OCI-LY3 (cell line): Measurements from ENCODE around the gene PSKH1.

Source experiments
- EZH2phosphoT487 ChIP-seq: fragments of 200-600 bp; shearing (Covaris generic); IDR thresholded peaks from 2 replicates; pipeline ENCODE4 v1.6.1; 2018; ENCODE audit warnings: antibody characterized with exemption, mixed run types, low read depth
- TF ChIP-seq, protein P1 (sequence below): fragments of 200-600, 300-600 bp; sonication (generic); IDR thresholded peaks from 2 replicates; pipeline ENCODE4 v1.5.1; 2014; ENCODE audit warnings: antibody characterized with exemption, low read length, low read depth

DNA sequence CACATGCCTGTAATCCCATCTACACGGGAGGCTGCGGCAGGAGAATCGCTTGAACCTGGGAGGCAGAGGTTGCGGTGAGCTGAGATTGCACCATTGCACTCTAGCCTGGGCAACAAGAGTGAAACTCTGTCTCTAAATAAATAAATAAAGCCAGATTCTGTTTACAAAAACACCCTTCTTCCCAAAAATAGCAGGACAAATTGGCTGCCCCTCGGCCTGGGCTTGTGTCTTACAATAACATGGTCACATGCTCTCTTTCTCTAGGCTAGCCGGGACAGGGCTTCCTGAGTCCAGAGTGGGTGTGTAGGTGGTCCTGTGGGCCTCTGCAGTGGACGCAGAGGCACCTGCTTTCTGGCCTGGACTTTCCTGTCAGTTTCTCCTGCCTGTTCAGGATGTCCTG, 23.4 kb upstream of the PSKH1 start:
- TF ChIP-seq, protein P1, sequence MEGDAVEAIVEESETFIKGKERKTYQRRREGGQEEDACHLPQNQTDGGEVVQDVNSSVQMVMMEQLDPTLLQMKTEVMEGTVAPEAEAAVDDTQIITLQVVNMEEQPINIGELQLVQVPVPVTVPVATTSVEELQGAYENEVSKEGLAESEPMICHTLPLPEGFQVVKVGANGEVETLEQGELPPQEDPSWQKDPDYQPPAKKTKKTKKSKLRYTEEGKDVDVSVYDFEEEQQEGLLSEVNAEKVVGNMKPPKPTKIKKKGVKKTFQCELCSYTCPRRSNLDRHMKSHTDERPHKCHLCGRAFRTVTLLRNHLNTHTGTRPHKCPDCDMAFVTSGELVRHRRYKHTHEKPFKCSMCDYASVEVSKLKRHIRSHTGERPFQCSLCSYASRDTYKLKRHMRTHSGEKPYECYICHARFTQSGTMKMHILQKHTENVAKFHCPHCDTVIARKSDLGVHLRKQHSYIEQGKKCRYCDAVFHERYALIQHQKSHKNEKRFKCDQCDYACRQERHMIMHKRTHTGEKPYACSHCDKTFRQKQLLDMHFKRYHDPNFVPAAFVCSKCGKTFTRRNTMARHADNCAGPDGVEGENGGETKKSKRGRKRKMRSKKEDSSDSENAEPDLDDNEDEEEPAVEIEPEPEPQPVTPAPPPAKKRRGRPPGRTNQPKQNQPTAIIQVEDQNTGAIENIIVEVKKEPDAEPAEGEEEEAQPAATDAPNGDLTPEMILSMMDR: no peak
- no peak for TF ChIP-seq EZH2phosphoT487
